HepG2 (cell line): Measurements from ENCODE around the gene MRPL38. TPM values are rescaled to one million over a fixed set of nuclear protein-coding genes. Genes with fewer than 3 reads are reported as not detected.

Experiments used
- FOSL2 ChIP-seq: sonication (generic); formaldehyde crosslinking; IDR thresholded peaks from 2 replicates; pipeline ENCODE4 v1.4.0; 2020; ENCODE audit warnings: missing genetic modification reagents
- HCFC1 ChIP-seq: fragments of 150-350 bp; IDR thresholded peaks from 2 replicates; pipeline ENCODE4 v1.6.1; 2014; ENCODE audit warnings: low read depth, low read length
- KLF12 ChIP-seq: sonication (generic); formaldehyde crosslinking; IDR thresholded peaks from 2 replicates; pipeline ENCODE4 v1.4.0; 2020; ENCODE audit warnings: missing genetic modification reagents, borderline replicate concordance
- MBNL3 ChIP-seq: fragments of 250-450 bp; sonication (Bioruptor Pico); conservative IDR thresholded peaks from 2 replicates; pipeline ENCODE4 v1.8.0; 2022; ENCODE audit warnings: mild to moderate bottlenecking, inconsistent platforms
- MED13 ChIP-seq: sonication (generic); formaldehyde crosslinking; IDR thresholded peaks from 2 replicates; pipeline ENCODE4 v1.5.0; 2020; ENCODE audit warnings: missing genetic modification reagents
- RFX3 ChIP-seq: IDR thresholded peaks from 2 replicates; pipeline ENCODE4 v1.6.1; 2016; ENCODE audit warnings: missing biosample characterization, missing genetic modification reagents
- SALL1 ChIP-seq: sonication (generic); formaldehyde crosslinking; IDR thresholded peaks from 2 replicates; pipeline ENCODE4 v1.8.0; 2022; ENCODE audit warnings: mild to moderate bottlenecking, missing genetic modification reagents
- TAF1 ChIP-seq: sonication (generic); formaldehyde crosslinking; IDR thresholded peaks from 2 replicates; pipeline ENCODE4 v1.4.0; 2020; ENCODE audit warnings: missing genetic modification reagents
- TAF15 ChIP-seq: fragments of 200-400 bp; formaldehyde crosslinking; IDR thresholded peaks from one replicate; pipeline ENCODE4 v1.6.1; 2018; ENCODE audit warnings: mild to moderate bottlenecking, low read depth, low read length; ENCODE audit not compliant: poor library complexity, severe bottlenecking
- ZFP82 ChIP-seq: sonication (generic); formaldehyde crosslinking; IDR thresholded peaks from 2 replicates; pipeline ENCODE4 v1.5.1; 2020; ENCODE audit warnings: mild to moderate bottlenecking, missing genetic modification reagents, borderline replicate concordance
- ZNF431 ChIP-seq: sonication (generic); formaldehyde crosslinking; IDR thresholded peaks from 2 replicates; pipeline ENCODE4 v1.9.0; 2022; ENCODE audit warnings: missing genetic modification reagents, low read depth, mild to moderate bottlenecking, borderline replicate concordance
- ZNF513 ChIP-seq: sonication (generic); formaldehyde crosslinking; conservative IDR thresholded peaks from 2 replicates; pipeline ENCODE4 v1.5.0; 2020; ENCODE audit warnings: missing genetic modification reagents
- polyA plus RNA-seq, 8 experiments: library from polyadenylated mRNA; depleted of rRNA in 3 of 8; stranded (reverse) in 7 of 8; unstranded in 1 of 8; fragments of >200 nt; fragmentation: Illumina TruSeq in 4 of 8; extraction: Trizol in 4 of 8; gene quantifications; 2 replicates each; pipeline versions ENCODE4 v1.2.1 to v1.2.3, GENCODE V29; 2011 to 2016; ENCODE audit warnings: low read depth in 4 of 8, missing spikeins in 1 of 8, mixed read lengths in 1 of 8; ENCODE audit not compliant: insufficient read depth in 1 of 8
- total RNA-seq, 5 experiments: library from RNA; depleted of rRNA; stranded (reverse); fragments of >200 nt; fragmentation: Illumina TruSeq; extraction: Trizol; gene quantifications; 2 replicates each; pipeline ENCODE4 v1.2.3, GENCODE V29; 2016; ENCODE audit warnings: low read depth in 1 of 5
- TF ChIP-seq, protein P1 (sequence below): sonication (generic); formaldehyde crosslinking; IDR thresholded peaks from 2 replicates; pipeline ENCODE4 v1.4.0; 2020; ENCODE audit warnings: missing genetic modification reagents
- TF ChIP-seq, protein P2 (sequence below), 2 experiments: IDR thresholded peaks; 2 replicates each; pipeline ENCODE4 v1.6.1; 2011 to 2012; ENCODE audit warnings: low read length in 2 of 2, borderline replicate concordance in 1 of 2, low read depth in 1 of 2, mild to moderate bottlenecking in 1 of 2, moderate library complexity in 1 of 2

MRPL38 gene
- total and polyA plus RNA-seq, 2 of the 13 experiments (the other 11 are each of a cell fraction or from before 2014, with no cell fraction given) = 83.7 to 125 TPM

DNA sequence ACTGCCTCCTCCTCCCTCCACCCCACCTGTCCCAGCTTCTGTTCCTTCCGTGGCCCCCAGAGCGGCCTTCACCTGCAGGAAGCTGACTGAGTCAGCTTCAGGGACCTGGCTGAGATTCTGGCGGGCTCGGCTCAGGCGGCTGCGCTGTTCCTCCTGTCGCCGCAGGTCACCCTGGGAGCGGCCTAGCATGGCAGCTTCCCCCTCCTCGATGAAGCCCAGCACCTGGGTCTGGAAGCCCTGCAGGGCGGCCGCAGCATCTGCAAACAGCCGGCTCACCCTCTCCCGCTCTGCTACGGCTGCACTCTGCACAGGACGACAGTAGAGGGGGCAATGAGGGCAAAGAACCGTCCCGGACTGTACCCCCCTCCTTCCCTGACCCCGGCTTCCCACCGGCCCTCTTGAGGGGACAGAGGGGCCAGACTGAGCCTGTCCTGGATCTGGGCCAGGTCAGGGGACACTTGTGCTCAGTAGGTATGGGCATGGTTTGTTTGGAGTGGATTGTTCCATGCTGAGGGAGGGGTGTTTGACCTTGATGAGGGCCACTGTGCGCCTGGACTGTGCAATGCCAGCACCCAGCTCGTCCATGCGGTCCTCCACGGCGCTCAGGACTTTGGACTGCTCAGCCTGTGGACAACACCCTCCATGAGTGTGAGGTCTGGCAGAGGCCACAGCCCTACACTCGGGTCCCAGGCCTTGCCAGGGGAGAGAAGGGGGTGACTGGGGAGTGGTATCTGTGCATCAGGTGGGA lies 28.3 kb downstream of the MRPL38 start (continued):
- peak; percentile 67 for TF ChIP-seq MED13 (CRISPR knock-in tag)
- TF ChIP-seq FOSL2 (CRISPR knock-in tag) = peak; percentile 75
- peak; percentile 54; the same call in 1 of the 2 replicates for TF ChIP-seq KLF12 (CRISPR knock-in tag)
- no peak; the same call in 1 of the 2 replicates for TF ChIP-seq RFX3 (CRISPR knock-in tag)
- TF ChIP-seq ZFP82 (CRISPR knock-in tag) = no peak; the same call in 1 of the 2 replicates
- peak; percentile 93 for TF ChIP-seq TAF1 (CRISPR knock-in tag)
- TF ChIP-seq MBNL3 = no peak
- TF ChIP-seq, protein P1, sequence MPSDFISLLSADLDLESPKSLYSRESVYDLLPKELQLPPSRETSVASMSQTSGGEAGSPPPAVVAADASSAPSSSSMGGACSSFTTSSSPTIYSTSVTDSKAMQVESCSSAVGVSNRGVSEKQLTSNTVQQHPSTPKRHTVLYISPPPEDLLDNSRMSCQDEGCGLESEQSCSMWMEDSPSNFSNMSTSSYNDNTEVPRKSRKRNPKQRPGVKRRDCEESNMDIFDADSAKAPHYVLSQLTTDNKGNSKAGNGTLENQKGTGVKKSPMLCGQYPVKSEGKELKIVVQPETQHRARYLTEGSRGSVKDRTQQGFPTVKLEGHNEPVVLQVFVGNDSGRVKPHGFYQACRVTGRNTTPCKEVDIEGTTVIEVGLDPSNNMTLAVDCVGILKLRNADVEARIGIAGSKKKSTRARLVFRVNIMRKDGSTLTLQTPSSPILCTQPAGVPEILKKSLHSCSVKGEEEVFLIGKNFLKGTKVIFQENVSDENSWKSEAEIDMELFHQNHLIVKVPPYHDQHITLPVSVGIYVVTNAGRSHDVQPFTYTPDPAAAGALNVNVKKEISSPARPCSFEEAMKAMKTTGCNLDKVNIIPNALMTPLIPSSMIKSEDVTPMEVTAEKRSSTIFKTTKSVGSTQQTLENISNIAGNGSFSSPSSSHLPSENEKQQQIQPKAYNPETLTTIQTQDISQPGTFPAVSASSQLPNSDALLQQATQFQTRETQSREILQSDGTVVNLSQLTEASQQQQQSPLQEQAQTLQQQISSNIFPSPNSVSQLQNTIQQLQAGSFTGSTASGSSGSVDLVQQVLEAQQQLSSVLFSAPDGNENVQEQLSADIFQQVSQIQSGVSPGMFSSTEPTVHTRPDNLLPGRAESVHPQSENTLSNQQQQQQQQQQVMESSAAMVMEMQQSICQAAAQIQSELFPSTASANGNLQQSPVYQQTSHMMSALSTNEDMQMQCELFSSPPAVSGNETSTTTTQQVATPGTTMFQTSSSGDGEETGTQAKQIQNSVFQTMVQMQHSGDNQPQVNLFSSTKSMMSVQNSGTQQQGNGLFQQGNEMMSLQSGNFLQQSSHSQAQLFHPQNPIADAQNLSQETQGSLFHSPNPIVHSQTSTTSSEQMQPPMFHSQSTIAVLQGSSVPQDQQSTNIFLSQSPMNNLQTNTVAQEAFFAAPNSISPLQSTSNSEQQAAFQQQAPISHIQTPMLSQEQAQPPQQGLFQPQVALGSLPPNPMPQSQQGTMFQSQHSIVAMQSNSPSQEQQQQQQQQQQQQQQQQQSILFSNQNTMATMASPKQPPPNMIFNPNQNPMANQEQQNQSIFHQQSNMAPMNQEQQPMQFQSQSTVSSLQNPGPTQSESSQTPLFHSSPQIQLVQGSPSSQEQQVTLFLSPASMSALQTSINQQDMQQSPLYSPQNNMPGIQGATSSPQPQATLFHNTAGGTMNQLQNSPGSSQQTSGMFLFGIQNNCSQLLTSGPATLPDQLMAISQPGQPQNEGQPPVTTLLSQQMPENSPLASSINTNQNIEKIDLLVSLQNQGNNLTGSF = peak; percentile 17; the same call in 1 of the 2 replicates
- TF ChIP-seq HCFC1 = no peak
- TF ChIP-seq SALL1 (CRISPR knock-in tag) = peak; percentile 98
- TF ChIP-seq, protein P2, sequence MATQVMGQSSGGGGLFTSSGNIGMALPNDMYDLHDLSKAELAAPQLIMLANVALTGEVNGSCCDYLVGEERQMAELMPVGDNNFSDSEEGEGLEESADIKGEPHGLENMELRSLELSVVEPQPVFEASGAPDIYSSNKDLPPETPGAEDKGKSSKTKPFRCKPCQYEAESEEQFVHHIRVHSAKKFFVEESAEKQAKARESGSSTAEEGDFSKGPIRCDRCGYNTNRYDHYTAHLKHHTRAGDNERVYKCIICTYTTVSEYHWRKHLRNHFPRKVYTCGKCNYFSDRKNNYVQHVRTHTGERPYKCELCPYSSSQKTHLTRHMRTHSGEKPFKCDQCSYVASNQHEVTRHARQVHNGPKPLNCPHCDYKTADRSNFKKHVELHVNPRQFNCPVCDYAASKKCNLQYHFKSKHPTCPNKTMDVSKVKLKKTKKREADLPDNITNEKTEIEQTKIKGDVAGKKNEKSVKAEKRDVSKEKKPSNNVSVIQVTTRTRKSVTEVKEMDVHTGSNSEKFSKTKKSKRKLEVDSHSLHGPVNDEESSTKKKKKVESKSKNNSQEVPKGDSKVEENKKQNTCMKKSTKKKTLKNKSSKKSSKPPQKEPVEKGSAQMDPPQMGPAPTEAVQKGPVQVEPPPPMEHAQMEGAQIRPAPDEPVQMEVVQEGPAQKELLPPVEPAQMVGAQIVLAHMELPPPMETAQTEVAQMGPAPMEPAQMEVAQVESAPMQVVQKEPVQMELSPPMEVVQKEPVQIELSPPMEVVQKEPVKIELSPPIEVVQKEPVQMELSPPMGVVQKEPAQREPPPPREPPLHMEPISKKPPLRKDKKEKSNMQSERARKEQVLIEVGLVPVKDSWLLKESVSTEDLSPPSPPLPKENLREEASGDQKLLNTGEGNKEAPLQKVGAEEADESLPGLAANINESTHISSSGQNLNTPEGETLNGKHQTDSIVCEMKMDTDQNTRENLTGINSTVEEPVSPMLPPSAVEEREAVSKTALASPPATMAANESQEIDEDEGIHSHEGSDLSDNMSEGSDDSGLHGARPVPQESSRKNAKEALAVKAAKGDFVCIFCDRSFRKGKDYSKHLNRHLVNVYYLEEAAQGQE (IDR thresholded peaks at IDR 0.05; ENCODE audit: borderline replicate concordance in 1 of 2, low read depth in 1 of 2, low read length in 2 of 2) = peak in 1 of 2 experiments; percentile 58; a peak in 1 of 4 replicates
- TF ChIP-seq ZNF513 (CRISPR knock-in tag) = 0 out of 2 replicates have a peak, but pooled peaks have one; percentile 11
- peak; percentile 96 for TF ChIP-seq ZNF431 (CRISPR knock-in tag)
- peak; percentile 42 for TF ChIP-seq TAF15
